ENCODE data around the gene SLC29A4.

DNA sequence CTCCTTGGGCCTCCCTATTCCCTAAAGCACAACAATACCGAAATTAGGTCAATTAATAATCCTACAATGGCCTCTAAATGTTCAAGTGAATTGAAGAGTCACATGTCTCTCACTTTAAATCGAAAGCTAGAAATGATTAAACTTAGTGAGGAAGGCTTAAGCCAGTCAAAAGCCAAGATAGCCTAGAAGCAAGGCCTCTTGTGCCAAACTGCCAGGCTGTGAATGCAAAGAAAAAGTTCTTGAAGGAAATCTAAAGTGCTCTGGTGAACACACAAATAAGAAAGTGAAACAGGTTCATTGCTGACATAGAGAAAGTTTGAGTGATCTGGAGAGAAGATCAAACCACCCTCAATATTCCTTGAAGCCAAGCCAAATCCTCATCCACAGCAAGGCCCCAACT lies 57.2 kb downstream of the SLC29A4 start:
- no peak for TF ChIP-seq EP300 (IDR thresholded peaks at IDR 0.05)
- TF ChIP-seq, protein P1, sequence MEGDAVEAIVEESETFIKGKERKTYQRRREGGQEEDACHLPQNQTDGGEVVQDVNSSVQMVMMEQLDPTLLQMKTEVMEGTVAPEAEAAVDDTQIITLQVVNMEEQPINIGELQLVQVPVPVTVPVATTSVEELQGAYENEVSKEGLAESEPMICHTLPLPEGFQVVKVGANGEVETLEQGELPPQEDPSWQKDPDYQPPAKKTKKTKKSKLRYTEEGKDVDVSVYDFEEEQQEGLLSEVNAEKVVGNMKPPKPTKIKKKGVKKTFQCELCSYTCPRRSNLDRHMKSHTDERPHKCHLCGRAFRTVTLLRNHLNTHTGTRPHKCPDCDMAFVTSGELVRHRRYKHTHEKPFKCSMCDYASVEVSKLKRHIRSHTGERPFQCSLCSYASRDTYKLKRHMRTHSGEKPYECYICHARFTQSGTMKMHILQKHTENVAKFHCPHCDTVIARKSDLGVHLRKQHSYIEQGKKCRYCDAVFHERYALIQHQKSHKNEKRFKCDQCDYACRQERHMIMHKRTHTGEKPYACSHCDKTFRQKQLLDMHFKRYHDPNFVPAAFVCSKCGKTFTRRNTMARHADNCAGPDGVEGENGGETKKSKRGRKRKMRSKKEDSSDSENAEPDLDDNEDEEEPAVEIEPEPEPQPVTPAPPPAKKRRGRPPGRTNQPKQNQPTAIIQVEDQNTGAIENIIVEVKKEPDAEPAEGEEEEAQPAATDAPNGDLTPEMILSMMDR (IDR thresholded peaks at IDR 0.05): no peak

Data from stomach (tissue), 4 donors.